T-helper 2 cell treated with Interferon-gamma antibody and Interleukin-4, amounts not matched to agents 5 μg/mL and 100 μg/mL, for 36 hours (primary cell): ENCODE results near the gene ANKRD11.
"Not testable (repeated sequence)": the region's sequence is repeated elsewhere in the genome, so short reads cannot be mapped to it uniquely, and the experiment has no call there.

ENCODE experiments used
- DNase-seq: peaks from one replicate; pipeline ENCODE4 v3.0.0; 2021; ENCODE audit warnings: low spot score
- H3K27ac Mint-ChIP-seq: one replicate; pipeline ENCODE4 v1.8.0; 2021; ENCODE audit warnings: mild to moderate bottlenecking, mixed read lengths
- H3K27me3 Mint-ChIP-seq: one replicate; pipeline ENCODE4 v1.8.0; 2021; ENCODE audit warnings: low read depth, mixed read lengths
- H3K36me3 Mint-ChIP-seq: one replicate; pipeline ENCODE4 v1.8.0; 2021; ENCODE audit warnings: low read depth, mixed read lengths
- H3K4me1 Mint-ChIP-seq: one replicate; pipeline ENCODE4 v1.8.0; 2021; ENCODE audit warnings: low read depth, mixed read lengths
- H3K4me3 Mint-ChIP-seq: one replicate; pipeline ENCODE4 v1.8.0; 2022; ENCODE audit warnings: mild to moderate bottlenecking, moderate library complexity, mixed read lengths
- H3K9me3 Mint-ChIP-seq: one replicate; pipeline ENCODE4 v1.8.0; 2021; ENCODE audit warnings: mixed read lengths

ANKRD11 gene

DNA sequence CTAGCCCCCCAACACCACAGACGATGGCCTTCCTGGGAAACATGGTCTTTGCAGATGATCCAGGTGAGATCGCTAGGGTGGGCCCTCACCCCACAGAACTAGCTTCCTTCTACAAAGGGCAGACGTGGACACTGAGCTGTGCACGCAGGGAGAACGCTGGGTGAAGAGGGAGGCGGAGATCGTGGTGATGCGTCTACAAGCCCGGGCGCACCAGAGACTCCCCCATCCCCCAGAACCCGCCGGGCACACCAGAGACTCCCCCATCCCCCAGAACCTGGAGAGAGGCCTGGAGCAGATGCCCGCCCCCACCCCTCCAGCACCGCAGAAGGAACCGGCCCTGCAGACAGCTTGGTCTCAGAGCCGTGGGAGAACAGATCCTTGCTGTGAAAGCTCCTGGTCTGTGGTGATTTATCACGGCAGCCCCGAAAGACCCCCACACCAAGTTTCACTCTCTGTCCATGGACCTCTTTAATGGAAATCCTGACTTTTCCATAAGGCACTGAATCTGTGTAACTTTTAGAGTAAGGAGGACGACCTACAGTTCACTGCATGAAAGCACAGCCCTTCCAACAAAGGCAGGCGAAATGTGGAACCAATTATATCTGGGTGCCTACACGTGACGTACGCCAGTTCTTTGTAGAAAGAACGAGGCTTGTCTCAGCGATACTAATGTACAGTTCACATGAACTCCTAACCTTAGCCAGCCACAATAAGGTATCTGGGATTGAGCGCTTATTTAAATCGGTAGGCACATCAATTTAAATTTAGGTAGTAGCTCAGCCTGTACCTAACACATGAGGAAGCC is 88.5 kb downstream of the ANKRD11 start:
- H3K4me1 Mint-ChIP-seq, result peaks cover 44% of the 10 kb centered on the region
- H3K27me3 Mint-ChIP-seq, result no peaks in the 10 kb centered on the region
- H3K9me3 Mint-ChIP-seq, result no peaks in the 10 kb centered on the region
- H3K27ac Mint-ChIP-seq, result peak overlapping the region; percentile 41
- DNase-seq, result no peak
- no peak overlapping the region for H3K4me3 Mint-ChIP-seq
- peaks cover 6% of the 10 kb centered on the region for H3K36me3 Mint-ChIP-seq

GRCh38 chr16:89401205-89401604 is 89.2 kb downstream of the ANKRD11 start:
- Mint-ChIP-seq H3K36me3 (peaks cover 7% of the 10 kb centered on the region), H3K9me3 (no peaks in the 10 kb centered on the region), H3K4me1 (peaks cover 39% of the 10 kb centered on the region), H3K4me3 (no peak overlapping the region), H3K27me3 (no peaks in the 10 kb centered on the region), H3K27ac (peak overlapping the region; percentile 41)
- DNase-seq, result no peak

GRCh38 chr16:89400740-89401139 is 89.6 kb downstream of the ANKRD11 start:
- Mint-ChIP-seq H3K9me3 (no peaks in the 10 kb centered on the region), H3K4me1 (peaks cover 40% of the 10 kb centered on the region), H3K4me3 (no peak overlapping the region), H3K36me3 (peaks cover 8% of the 10 kb centered on the region), H3K27me3 (no peaks in the 10 kb centered on the region), H3K27ac (peak overlapping the region; percentile 45)
- DNase-seq, result no peak

DNA sequence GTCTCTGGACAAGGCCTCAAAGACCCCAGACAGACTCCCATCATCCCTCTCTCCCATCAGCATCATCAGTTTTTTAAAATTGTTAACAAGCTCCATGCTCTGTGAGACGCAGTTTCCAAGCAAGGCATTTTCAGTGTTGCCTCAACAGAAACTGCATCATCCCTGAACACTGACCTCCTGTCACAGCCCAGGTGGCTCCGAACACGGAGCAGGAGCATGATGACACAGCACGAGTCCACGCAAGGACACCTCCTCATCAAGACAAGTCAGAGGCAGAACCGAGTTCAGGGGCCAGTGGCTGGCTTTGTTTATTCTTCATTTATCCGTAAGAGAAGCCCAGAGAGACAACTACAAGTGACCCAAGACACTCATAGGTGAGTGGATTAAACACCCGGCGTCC is 91.4 kb downstream of the ANKRD11 start:
- peaks cover 29% of the 10 kb centered on the region for H3K4me1 Mint-ChIP-seq
- no peaks in the 10 kb centered on the region for H3K9me3 Mint-ChIP-seq
- peak overlapping the region; percentile 61 for H3K27ac Mint-ChIP-seq
- peaks cover 9% of the 10 kb centered on the region for H3K36me3 Mint-ChIP-seq
- no peak for DNase-seq
- H3K27me3 Mint-ChIP-seq, result no peaks in the 10 kb centered on the region
- no peak overlapping the region for H3K4me3 Mint-ChIP-seq

GRCh38 chr16:89397331-89397861 is 93.0 kb downstream of the ANKRD11 start:
- no peak overlapping the region for H3K4me3 Mint-ChIP-seq
- H3K4me1 Mint-ChIP-seq, result peaks cover 21% of the 10 kb centered on the region
- DNase-seq, result no peak
- no peak overlapping the region for H3K27ac Mint-ChIP-seq
- no peaks in the 10 kb centered on the region for H3K27me3 Mint-ChIP-seq
- peaks cover 5% of the 10 kb centered on the region for H3K36me3 Mint-ChIP-seq
- no peaks in the 10 kb centered on the region for H3K9me3 Mint-ChIP-seq

GRCh38 chr16:89396156-89396555 is 94.2 kb downstream of the ANKRD11 start:
- no peak overlapping the region for H3K27ac Mint-ChIP-seq

GRCh38 chr16:89395150-89396142 is 94.9 kb downstream of the ANKRD11 start:
- H3K36me3 Mint-ChIP-seq, result peaks cover 3% of the 10 kb centered on the region
- H3K9me3 Mint-ChIP-seq, result no peaks in the 10 kb centered on the region
- H3K4me3 Mint-ChIP-seq, result no peak overlapping the region
- DNase-seq, result no peak
- H3K27ac Mint-ChIP-seq, result no peak overlapping the region
- H3K4me1 Mint-ChIP-seq, result peaks cover 16% of the 10 kb centered on the region
- no peaks in the 10 kb centered on the region for H3K27me3 Mint-ChIP-seq

More at GRCh38 chr16:89396156-89396555, 94.2 kb downstream of the ANKRD11 start:
- DNase-seq, result no peak
- H3K27me3 Mint-ChIP-seq, result no peaks in the 10 kb centered on the region
- H3K4me1 Mint-ChIP-seq, result peaks cover 16% of the 10 kb centered on the region
- no peaks in the 10 kb centered on the region for H3K9me3 Mint-ChIP-seq
- H3K4me3 Mint-ChIP-seq, result no peak overlapping the region
- peaks cover 3% of the 10 kb centered on the region for H3K36me3 Mint-ChIP-seq

GRCh38 chr16:89393738-89394406 is 96.5 kb downstream of the ANKRD11 start:
- Mint-ChIP-seq H3K36me3 (peaks cover 9% of the 10 kb centered on the region), H3K9me3 (no peaks in the 10 kb centered on the region)

GRCh38 chr16:89392881-89393737 is 97.3 kb downstream of the ANKRD11 start:
- H3K27ac Mint-ChIP-seq, result peak overlapping the region; percentile 76
- H3K9me3 Mint-ChIP-seq, result no peaks in the 10 kb centered on the region
- no peak for DNase-seq
- H3K4me3 Mint-ChIP-seq, result no peak overlapping the region
- peaks cover 10% of the 10 kb centered on the region for H3K36me3 Mint-ChIP-seq
- no peaks in the 10 kb centered on the region for H3K27me3 Mint-ChIP-seq
- peaks cover 16% of the 10 kb centered on the region for H3K4me1 Mint-ChIP-seq

More at GRCh38 chr16:89393738-89394406, 96.5 kb downstream of the ANKRD11 start:
- Mint-ChIP-seq H3K4me3 (no peak overlapping the region), H3K27me3 (no peaks in the 10 kb centered on the region), H3K27ac (no peak overlapping the region), H3K4me1 (peaks cover 17% of the 10 kb centered on the region)
- no peak for DNase-seq

DNA sequence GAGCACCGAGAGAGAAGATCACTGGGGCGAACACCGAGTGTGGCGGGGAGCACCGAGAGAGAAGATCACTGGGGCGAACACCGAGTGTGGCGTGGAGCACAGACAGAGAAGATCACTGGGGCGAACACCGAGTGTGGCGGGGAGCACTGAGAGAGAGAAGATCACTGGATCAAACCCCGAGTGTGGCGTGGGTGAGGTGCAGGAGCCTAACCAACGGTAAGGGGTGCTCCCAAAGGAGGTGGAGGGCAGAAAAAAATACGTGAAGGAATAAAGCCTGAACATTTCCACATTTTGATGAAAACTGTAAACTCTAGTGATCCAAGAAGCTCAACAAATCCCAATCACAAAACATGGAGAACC is 100.2 kb downstream of the ANKRD11 start:
- not testable (repeated sequence) for H3K27ac Mint-ChIP-seq, H3K4me3 Mint-ChIP-seq, H3K36me3 Mint-ChIP-seq, DNase-seq, H3K27me3 Mint-ChIP-seq, H3K9me3 Mint-ChIP-seq
- peaks cover 29% of the 10 kb centered on the region for H3K4me1 Mint-ChIP-seq

GRCh38 chr16:89389504-89390223 is 100.7 kb downstream of the ANKRD11 start:
- H3K9me3 Mint-ChIP-seq, DNase-seq, H3K36me3 Mint-ChIP-seq, H3K27me3 Mint-ChIP-seq, H3K27ac Mint-ChIP-seq, H3K4me3 Mint-ChIP-seq: not testable (repeated sequence)
- peaks cover 30% of the 10 kb centered on the region for H3K4me1 Mint-ChIP-seq

DNA sequence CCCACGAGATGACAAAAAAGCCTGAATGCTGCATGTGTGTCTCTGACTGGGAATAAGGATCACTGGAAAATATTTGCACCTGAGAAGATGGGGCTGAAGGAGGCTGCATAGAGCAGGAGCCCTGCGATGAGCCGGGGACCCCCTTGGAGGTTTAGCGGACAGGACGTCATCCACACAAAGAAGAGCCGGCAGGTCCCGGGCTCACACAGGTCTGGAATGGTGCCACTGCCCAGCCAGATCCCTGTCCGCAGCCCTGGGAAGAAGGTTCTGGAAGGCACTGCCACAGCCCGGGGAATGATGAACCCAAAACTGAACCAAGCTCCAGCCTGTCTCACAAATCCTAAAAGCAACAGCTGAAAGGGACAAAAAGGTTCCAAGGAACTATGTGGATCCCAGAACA is 101.8 kb downstream of the ANKRD11 start:
- peaks cover 38% of the 10 kb centered on the region for H3K4me1 Mint-ChIP-seq
- no peak for DNase-seq
- no peaks in the 10 kb centered on the region for H3K9me3 Mint-ChIP-seq
- H3K36me3 Mint-ChIP-seq, result peaks cover 11% of the 10 kb centered on the region
- no peaks in the 10 kb centered on the region for H3K27me3 Mint-ChIP-seq
- H3K4me3 Mint-ChIP-seq, result peak overlapping the region; percentile 50
- peak overlapping the region; percentile 62 for H3K27ac Mint-ChIP-seq
